Esophagus squamous epithelium (tissue), 5 donors: ENCODE results near the gene ADIG. TPM values are rescaled to one million over a fixed set of nuclear protein-coding genes. Genes with fewer than 3 reads are reported as not detected.

Source experiments
- DNase-seq: peaks from one replicate; lab custom pipeline; 2025; lab: John Stamatoyannopoulos, UW
- H3K27ac ChIP-seq, 4 donors: fragments of 200-600 bp; sonication (generic); one replicate each; pipeline ENCODE4 v1.5.1; 2016 to 2019; ENCODE audit warnings: mild to moderate bottlenecking in 1 of 4
- H3K27me3 ChIP-seq, 4 donors: fragments of 200-600 bp; sonication (generic); 1 replicate in 3 of 4; 2 replicates in 1 of 4; pipeline versions ENCODE4 v1.5.1 to v1.6.0; 2017 to 2021; ENCODE audit warnings: antibody characterized with exemption in 1 of 4
- H3K36me3 ChIP-seq, 3 donors: fragments of 200-600 bp; sonication (generic); one replicate each; pipeline ENCODE4 v1.5.1; 2016 to 2019
- H3K4me1 ChIP-seq, 3 donors: fragments of 200-600 bp; sonication (generic); one replicate each; pipeline ENCODE4 v1.5.1; 2017 to 2019
- H3K4me3 ChIP-seq, 4 donors: fragments of 200-600 bp; sonication (generic); 1 replicate in 3 of 4; 2 replicates in 1 of 4; pipeline ENCODE4 v1.5.1; 2016 to 2019; ENCODE audit warnings: mild to moderate bottlenecking in 2 of 4, moderate library complexity in 1 of 4
- H3K9me3 ChIP-seq, 3 donors: fragments of 200-600 bp; sonication (generic); one replicate each; pipeline ENCODE4 v1.5.1; 2016 to 2019
- POLR2A ChIP-seq, 4 donors: fragments of 450-650 bp; IDR thresholded peaks; one replicate each; pipeline ENCODE4 v1.6.1; 2017; ENCODE audit warnings: antibody characterized with exemption in 4 of 4, mild to moderate bottlenecking in 4 of 4, moderate library complexity in 3 of 4
- WGBS, 2 donors: methylation state at CpG; one replicate each; pipeline ENCODE4 v1.1.5; 2018; 5-methylcytosine and 5-hydroxymethylcytosine counted together
- intact Hi-C: fragments of 100-400 bp; cut with DNase I; formaldehyde crosslinking; loops from one replicate; pipeline ENCODE4 v1.15.0; 2022
- total RNA-seq, 4 donors: library from RNA; depleted of rRNA; stranded (reverse); fragments of >200 nt; gene quantifications; one replicate each; pipeline ENCODE4 v1.1.0, GENCODE V29; 2016
- TF ChIP-seq, protein P1 (sequence below), 6 experiments: fragments of 450-650 bp in 4 of 6; fragments of 200-600 bp in 2 of 6; sonication (generic) in 2 of 6; IDR thresholded peaks; one replicate each; pipeline ENCODE4 v1.5.1; 2016 to 2019; ENCODE audit warnings: antibody characterized with exemption in 6 of 6, mild to moderate bottlenecking in 4 of 6, moderate library complexity in 4 of 6
- donor health status: DM: yes; HTN: yes; CAD: no.

Gene ADIG
- total RNA-seq, 4 donors from 2014 or later: not detected

DNA sequence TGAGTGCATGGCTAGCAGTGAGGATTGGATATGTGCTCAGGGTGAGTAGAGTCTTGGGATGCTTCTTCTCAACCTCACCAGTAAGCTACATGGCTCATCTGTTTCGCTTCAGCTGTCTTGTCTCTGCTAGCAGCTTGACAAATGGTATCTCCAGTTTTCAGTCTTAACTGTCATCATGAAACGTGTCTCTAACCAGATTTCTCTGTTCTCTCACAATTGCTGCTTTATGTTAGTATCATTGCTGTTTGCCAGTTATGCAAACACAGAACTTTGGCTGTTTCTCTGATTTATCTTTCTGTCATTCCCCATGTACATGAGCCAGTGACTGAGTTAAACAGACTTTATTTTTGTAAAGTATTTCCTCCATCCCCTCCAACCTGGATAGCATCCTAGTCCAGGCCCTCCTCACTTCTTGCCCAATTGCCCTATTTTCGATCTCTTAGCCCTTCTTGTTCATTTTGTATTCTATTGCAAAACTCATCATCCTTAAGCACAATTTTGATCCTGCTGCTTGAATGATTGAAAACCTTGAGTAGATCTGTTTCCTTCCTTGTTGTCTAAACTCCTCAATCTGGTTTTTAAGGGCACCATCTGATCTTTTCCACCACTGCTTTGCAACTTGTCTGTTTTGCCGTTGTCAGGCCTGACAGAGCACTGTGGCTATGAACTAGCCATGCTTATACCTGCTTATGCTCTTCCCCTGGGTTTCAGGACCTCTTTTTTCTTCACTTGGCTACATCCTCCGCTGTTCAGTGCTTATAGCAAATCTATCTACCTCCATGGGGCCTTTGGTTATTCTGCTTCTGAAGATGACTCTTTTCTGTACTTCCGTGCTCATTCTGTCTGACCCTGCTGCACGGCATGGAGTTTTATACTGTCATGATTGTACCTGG is 37.7 kb upstream of the ADIG start:
- TF ChIP-seq POLR2A (IDR thresholded peaks at IDR 0.05): no peak
- TF ChIP-seq, protein P1, sequence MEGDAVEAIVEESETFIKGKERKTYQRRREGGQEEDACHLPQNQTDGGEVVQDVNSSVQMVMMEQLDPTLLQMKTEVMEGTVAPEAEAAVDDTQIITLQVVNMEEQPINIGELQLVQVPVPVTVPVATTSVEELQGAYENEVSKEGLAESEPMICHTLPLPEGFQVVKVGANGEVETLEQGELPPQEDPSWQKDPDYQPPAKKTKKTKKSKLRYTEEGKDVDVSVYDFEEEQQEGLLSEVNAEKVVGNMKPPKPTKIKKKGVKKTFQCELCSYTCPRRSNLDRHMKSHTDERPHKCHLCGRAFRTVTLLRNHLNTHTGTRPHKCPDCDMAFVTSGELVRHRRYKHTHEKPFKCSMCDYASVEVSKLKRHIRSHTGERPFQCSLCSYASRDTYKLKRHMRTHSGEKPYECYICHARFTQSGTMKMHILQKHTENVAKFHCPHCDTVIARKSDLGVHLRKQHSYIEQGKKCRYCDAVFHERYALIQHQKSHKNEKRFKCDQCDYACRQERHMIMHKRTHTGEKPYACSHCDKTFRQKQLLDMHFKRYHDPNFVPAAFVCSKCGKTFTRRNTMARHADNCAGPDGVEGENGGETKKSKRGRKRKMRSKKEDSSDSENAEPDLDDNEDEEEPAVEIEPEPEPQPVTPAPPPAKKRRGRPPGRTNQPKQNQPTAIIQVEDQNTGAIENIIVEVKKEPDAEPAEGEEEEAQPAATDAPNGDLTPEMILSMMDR (IDR thresholded peaks at IDR 0.05): no peak
- no peaks in the 10 kb centered on the region for H3K27me3 ChIP-seq
- H3K4me1 ChIP-seq: no peaks in the 10 kb centered on the region
- WGBS, 2 donors: 82 to 84% methylated on average over 7 of the region's 7 CpGs
- intact Hi-C loops: no loop called here
- no peak for DNase-seq
- no peak overlapping the region for H3K27ac ChIP-seq
- H3K4me3 ChIP-seq: no peak overlapping the region
- peaks cover 0 to 100% (median 32%) of the 10 kb centered on the region in 3 donors for H3K36me3 ChIP-seq
- H3K9me3 ChIP-seq: no peaks in the 10 kb centered on the region

- peaks cover 0 to 100% (median 32%) of the 10 kb centered on the region in 3 donors for H3K36me3 ChIP-seq
- H3K4me3 ChIP-seq: no peak overlapping the region
- H3K27me3 ChIP-seq: no peaks in the 10 kb centered on the region
- TF ChIP-seq, protein P1 (IDR thresholded peaks at IDR 0.05): no peak
- no peak for TF ChIP-seq POLR2A (IDR thresholded peaks at IDR 0.05)
- no peak for DNase-seq
- intact Hi-C loops: no loop called here
- H3K4me1 ChIP-seq: no peaks in the 10 kb centered on the region
- WGBS, 2 donors: 89 to 96% methylated on average over 2 of the region's 2 CpGs
- H3K27ac ChIP-seq: no peak overlapping the region
- H3K9me3 ChIP-seq: no peaks in the 10 kb centered on the region
Measured at GRCh38 chr20:38545771-38546170, 35.2 kb upstream of the ADIG start.

- H3K27me3 ChIP-seq: no peaks in the 10 kb centered on the region
- WGBS, 2 donors: 81 to 82% methylated on average over 3 of the region's 3 CpGs
- H3K27ac ChIP-seq: no peak overlapping the region
- no peak for DNase-seq
- peaks cover 0 to 100% (median 32%) of the 10 kb centered on the region in 3 donors for H3K36me3 ChIP-seq
- no peak overlapping the region for H3K4me3 ChIP-seq
- TF ChIP-seq, protein P1 (IDR thresholded peaks at IDR 0.05): no peak
- TF ChIP-seq POLR2A (IDR thresholded peaks at IDR 0.05): no peak
- intact Hi-C loops: no loop called here
- no peaks in the 10 kb centered on the region for H3K4me1 ChIP-seq
- no peaks in the 10 kb centered on the region for H3K9me3 ChIP-seq
Measured at GRCh38 chr20:38547288-38548085, 33.5 kb upstream of the ADIG start.

DNA sequence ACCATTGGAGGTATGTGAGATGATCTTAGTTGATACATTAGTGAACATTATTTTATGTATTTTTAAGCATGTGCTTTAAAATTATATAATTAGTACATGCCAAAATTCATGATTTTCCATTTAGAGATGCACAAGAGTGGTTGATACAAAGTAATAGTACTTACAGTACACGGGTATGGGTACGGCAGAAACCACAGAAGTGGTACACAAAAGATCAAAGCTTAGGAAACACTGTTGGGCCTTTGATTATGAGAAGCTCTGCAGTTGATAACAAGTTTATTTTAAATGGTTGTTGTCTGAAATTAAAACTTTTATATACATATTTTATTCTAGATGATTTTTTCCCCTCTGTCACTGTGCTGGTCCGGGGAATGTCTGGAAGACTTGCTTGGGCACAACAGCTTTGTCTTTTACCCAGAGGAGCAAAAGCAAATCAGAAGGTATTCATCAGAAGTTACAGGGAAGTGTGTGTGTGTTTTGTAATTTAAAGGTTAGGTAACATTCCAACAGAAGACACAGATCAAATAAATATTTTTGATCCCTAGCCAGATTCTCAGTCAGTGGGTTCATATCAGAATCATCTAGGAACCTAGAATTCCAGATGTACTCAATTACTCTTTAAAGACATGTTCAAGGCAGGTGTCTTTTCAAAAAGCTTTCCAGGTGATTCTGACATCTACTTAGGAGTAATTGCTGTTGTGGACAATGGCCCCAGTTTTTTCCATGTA is 32.5 kb upstream of the ADIG start:
- WGBS, 2 donors: 71 to 90% methylated on average over 3 of the region's 3 CpGs
- H3K27ac ChIP-seq: no peak overlapping the region
- no peaks in the 10 kb centered on the region for H3K4me1 ChIP-seq
- TF ChIP-seq POLR2A (IDR thresholded peaks at IDR 0.05): no peak
- H3K4me3 ChIP-seq: no peak overlapping the region
- intact Hi-C loops: no loop called here
- no peaks in the 10 kb centered on the region for H3K27me3 ChIP-seq
- H3K9me3 ChIP-seq: no peaks in the 10 kb centered on the region
- DNase-seq: no peak
- H3K36me3 ChIP-seq: peaks cover 0 to 100% (median 22%) of the 10 kb centered on the region in 3 donors

DNA sequence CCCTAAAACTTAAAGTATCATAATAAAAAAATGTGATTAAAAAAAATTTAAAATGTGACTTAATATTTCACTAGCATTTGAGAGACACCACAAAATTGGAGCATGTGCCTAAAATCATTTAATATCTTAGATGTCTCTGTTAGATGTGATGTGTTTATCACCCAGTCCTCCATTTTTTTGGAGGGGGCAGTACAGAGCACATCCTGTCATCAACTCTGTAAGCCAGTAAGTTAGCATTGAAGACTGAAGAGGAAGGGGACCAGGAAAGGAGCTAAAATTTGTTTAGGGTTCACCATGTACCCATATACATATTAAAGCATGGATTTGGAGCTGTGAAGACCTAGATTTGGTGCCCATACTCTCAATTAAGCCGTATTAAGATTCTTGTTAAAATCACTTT is 30.7 kb upstream of the ADIG start:
- Histone ChIP-seq H3K27ac (no peak overlapping the region), H3K9me3 (no peaks in the 10 kb centered on the region), H3K36me3 (peaks cover 0 to 100% (median 13%) of the 10 kb centered on the region in 3 donors), H3K27me3 (no peaks in the 10 kb centered on the region), H3K4me1 (no peaks in the 10 kb centered on the region), H3K4me3 (no peak overlapping the region)
- TF ChIP-seq, protein P1 (IDR thresholded peaks at IDR 0.05): peak in 1 of 6 experiments; percentile 21
- TF ChIP-seq POLR2A (IDR thresholded peaks at IDR 0.05): no peak
- intact Hi-C loops: no loop called here
- WGBS, 2 donors: 90 to 100% methylated on average over 1 of the region's 1 CpG
- no peak for DNase-seq
